NCI-H2107 treated with DMSO at 0.1 percent for 48 hours (cell line): ENCODE results near the gene FMO3.
A peak's percentile ranks its signal among the peaks of the same experiment; 100 is the strongest.

ENCODE experiments used
- DNase-seq: peaks from one replicate; lab custom pipeline; 2025; ENCODE audit not compliant: unreplicated experiment; lab: John Stamatoyannopoulos, UW

The FMO3 gene

DNA sequence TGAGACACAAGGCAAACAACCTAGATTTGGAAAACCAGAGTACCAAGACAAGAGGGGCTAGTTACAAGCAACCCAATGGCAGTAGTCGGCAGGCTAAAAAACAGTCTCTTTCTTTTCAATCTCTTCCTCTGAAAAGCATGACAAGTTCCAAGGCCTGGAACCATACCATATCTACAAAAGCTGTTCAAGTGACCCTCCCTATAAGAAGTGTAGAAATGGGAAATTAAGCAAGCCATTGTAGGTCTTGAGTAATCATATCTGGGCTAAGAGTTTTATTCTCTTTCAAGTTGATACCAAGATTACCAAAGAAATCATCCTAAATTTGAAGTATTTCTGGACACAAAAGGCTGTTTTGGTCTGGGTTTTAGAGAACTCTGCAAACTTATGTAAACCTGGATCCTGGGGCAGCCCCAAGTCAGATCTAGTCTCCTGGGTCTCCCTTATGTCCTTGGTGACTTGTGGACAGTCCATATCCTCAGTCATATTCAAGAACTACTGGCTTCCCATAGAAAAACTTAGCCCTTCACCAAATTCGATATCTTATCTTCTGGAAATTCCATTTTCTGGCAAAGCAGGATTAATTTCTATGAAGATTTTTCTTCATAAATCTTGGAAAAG, 24.7 kb downstream of the FMO3 start:
- DNase-seq, result no peak

DNA sequence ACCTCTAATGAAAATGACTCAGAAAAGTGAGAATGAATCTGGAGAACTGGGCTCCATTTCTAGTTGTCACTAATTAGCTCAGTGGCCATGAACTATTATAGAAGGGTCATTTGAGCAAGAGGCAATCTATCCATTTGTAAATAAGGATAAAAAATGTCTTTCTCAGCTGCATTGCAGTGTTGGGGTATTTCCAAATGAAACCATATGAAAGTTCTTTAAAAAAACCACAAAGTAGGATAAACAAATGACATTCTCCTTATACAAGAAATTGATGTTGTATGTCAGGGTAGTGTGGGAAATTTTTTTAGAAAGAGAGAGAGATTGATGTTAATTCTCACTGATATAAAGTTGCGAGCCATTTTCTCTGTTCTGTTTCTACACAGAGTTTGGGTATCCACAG, 26.0 kb downstream of the FMO3 start:
- DNase-seq, result no peak

DNA sequence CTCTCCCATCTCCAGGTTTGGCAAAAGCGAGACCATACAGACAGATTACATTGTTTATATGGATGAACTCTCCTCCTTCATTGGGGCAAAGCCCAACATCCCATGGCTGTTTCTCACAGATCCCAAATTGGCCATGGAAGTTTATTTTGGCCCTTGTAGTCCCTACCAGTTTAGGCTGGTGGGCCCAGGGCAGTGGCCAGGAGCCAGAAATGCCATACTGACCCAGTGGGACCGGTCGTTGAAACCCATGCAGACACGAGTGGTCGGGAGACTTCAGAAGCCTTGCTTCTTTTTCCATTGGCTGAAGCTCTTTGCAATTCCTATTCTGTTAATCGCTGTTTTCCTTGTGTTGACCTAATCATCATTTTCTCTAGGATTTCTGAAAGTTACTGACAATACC, 26.4 kb downstream of the FMO3 start:
- DNase-seq, result no peak

DNA sequence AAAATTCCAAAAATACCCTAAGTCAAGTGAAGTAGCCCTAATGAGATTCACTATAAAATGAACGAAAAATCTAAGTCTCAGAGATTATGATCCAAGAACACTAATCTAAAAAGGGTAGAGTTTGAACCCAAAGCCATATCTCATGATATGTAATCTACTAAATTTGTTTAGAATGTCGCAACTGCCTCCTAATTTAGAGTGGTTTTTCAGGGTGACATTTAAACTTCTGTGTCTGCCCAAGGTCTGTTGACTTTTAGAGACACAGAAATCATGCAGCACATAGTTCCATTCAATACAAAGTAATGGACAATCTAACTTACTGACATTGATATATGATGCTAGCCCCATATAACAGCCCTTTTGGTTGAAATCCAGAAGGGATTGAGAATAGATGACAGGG, 28.9 kb downstream of the FMO3 start:
- no peak for DNase-seq

DNA sequence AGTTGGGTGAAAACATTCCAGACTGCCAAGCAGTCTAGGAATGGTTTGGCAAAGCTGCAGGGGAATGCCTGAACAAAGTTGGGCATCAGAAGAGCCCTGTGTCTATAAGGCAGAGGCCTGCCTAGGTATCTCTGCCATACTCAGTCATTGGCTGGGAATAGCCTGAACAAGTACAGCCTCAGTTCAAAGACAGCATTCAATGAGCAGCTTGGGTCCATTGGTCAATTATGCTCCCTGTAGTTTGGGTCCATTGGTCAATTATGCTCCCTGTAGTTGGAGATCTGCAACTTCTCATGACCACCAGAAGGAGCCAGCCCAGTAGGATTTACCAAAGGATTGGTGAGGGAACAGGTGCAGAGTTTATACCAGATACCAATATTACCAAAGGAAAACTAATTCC, 31.6 kb downstream of the FMO3 start:
- no peak for DNase-seq

DNA sequence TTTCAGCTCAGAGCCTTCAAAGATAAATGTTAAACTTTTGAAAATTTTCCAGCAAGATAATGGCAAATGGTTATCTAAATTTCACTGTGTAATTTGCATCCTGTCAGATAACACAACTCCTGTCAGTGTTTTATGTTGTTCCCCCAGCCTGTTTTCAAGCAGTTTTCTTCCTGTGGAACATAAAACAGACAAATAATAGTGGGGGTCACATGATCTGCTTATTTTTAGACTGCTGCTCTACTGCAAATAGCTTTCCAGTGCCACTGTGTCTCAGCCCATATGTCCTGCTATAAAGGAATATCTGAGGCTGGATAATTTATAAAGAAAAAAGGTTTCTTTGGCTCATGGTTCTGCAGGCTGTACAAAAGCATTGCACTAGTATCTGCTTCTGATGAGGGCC, 32.2 kb downstream of the FMO3 start:
- no peak for DNase-seq

DNA sequence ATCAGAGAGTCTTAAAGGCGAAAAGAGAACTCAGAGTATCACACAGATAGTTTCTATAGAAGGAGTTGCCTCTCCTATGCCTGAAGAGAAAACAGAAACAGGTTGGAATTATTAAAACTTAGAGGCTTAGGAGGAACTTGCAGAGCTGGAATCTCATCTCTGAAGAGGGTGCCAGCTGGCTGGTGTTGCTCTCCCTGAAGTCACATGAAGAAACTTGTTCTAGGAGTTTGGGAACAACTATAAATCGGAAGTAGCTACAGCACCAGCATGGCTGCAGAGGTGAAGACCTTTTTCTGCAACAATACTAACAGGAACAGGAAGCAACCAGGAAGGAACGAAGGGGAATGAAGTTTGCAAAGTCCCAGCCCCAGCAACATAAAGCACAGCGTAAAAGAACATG, 35.8 kb downstream of the FMO3 start:
- DNase-seq, result no peak

DNA sequence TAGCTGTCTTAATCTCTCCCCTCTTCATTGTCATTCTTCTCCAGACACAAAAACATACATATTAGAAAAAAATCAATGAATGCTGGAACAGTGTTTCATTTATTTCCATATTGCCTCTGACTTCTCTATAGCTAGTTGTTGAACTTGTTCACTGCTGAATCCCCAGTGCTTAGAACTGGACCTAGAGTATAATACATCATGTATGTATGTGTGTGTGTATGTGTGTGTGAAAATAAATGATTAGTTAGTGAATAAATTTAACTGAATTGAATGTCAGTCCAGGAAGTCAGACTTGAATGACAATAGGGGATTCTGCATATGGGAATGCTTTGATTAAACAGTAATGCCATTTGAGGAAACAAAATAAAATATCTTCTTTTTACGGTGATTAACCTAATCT, 36.4 kb downstream of the FMO3 start:
- no peak for DNase-seq

DNA sequence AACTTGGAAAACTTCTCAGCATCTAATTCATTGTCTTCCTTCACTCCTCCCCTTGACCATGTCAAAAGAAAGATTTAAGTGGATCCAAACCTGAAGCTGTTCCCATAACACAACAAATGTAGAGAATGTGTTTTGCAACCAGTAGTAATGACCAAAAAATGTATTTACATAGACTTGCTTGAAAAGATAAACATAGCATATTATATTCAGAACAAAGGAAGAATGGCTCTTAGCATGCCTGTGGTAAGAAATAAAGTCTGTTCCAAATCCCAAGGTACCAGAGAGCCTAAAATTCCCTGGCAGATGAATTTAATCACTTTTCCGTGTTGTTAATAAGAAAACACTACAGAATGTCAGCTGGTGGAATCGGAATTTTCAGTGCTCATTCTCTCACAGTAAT, 36.8 kb downstream of the FMO3 start:
- DNase-seq, result peak; percentile 44

DNA sequence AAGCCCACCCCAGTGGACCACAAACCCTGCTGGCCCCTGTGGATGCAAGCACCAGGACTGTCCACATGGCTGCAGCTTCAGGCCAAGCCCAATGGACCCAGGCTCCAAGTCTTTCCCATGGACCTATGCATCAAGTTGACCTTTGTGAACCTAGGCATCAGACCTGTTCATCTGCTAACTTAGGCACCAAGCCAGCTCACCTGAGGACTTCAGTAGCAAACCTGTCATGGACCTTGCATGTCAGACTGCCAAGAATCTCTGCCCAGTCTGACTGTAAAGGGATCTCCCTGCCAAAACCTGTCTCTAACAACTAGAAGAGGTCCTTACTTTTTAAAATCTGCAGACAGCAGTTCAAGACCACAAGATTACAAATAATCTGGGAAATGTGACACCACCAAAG, 37.8 kb downstream of the FMO3 start:
- no peak for DNase-seq

DNA sequence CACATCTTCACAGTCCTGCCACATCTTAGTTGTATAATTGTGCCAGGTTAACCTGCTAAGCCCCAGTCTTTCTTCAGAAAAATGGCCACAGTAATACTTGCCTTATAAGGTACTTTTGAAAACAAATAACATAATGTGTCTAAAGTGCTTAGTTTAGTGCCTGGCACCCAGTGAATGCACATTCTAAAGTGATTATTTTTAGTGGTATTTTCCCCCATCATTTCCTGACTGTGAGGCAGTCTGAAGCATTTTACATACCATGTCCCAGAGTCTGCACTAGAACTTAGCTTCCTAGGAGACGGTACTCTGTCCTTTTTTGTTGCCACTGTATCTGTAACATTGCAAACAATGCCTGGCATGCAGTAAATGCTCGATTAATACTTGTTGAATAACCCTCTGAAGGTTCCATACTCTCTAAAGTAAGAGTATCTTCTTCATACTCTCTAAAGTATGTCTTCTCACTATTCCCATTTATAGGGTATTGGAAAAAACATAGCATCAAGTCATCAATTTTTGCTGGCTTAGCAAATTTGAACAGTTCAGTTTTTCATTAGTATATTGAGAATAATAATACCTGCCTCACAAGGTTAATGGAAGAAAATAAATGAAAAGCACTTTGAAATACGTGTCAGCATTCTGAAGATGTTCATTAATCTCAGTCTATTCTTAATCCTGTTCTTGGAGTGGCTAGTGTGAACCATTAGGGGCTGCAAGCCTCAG, 43.7 kb downstream of the FMO3 start:
- DNase-seq, result no peak

DNA sequence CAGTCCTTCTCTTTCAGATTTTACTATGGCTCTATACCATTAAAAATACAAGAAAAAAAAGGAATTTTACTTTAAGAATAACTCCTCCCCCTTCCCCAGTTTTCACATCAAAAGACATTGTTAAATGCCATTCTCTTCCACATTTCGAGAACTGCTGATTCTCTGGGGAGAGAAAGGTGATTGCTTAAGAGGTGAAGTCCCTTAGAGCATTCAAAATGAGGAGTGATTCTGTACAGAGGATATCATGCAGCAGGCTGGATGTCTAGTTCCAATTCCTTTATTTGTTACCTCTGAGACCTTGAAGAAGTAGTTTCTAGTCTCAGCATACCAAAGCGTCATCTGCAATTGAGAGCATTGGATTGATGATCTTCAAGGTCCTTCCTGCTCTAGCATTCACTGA, 46.9 kb downstream of the FMO3 start:
- DNase-seq, result peak; percentile 91

DNA sequence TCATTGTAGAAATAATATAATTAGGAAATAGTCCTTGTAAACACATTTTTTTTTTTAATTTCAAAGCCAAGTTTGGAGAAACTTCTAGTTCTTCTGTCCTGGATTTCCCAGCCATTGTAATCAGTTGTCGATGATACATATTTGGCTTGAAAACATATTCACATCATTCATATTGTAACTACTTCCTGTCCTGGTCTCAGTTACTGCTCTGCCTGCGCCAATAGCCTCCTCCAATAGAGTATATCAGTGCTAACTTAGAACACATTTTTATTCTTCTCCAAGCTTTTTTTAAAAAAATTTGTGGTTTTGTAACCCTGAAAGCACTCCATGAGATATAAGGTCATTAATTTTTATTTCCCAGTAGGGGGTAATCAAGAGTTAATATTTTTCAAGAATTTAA, 48.3 kb downstream of the FMO3 start:
- no peak for DNase-seq

DNA sequence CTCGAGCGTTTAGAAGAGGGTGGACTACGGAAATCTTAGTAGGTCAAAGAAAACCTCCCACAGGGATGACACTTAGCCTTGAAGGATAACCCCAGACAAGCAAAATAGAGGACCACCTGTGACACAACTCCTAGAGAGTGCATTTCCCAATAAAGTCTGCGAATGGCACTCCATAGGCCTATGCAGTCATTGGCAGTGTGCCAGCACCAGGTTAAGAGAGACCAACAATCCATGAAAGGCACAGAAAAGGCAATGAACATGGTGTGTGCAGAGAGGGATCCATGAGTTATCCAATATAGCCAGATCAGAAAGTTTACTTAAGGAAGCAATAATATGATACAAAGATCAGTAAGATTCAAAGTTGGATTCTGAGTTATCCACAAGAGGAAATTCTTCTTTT, 49.2 kb downstream of the FMO3 start:
- no peak for DNase-seq

DNA sequence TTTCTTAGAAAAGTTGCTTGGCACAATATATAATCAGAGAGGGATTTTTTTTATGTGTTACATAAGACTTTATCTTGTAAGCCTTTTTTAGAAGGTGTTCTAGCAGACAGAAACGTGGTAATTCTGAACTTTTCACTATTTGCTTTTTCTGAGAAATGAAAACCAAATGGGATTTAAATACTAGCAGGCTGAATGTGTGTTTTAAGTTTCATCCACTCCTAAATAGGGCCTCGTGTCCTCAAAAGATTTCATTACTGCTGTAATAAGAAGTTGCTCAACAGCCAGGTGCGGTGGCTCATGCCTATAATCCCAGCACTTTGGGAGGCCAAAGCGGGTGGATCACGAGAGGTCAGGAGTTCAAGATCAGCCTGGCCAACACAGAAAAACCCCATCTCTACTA, 49.7 kb downstream of the FMO3 start:
- no peak for DNase-seq

DNA sequence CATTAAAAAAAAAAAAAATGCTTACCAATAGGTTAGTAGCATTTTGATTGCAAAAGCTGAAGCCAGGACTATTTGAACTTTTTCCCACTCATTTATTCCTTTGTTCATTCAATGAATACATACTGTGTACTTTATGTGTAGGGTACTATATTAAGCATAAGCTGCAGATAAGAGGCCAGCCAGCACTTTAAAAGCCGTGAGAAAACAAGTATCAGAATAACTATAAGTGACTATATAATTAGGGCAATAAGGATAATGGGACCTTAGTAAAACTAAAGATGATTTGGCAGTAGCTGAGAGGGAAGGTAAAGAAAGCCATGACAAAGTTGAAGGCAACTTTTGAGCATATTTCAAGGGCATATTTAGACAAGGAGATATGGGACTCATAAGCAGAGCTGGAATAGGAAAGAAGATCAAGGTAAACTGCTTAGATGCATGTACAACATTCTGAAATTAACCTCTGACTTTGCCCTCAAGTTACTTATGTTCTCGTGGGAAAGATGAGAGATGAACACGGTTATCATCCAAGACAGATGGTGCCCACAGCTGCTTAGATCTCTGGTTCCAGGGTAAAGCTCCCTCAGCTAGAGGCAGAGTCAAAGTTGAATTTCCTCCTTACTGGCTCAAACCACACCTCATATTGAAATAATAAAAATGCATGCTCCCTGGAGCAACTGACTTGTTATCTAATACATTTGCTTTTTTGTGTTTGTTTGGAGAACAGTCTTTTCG, 50.4 kb downstream of the FMO3 start:
- DNase-seq, result peak; percentile 69

DNA sequence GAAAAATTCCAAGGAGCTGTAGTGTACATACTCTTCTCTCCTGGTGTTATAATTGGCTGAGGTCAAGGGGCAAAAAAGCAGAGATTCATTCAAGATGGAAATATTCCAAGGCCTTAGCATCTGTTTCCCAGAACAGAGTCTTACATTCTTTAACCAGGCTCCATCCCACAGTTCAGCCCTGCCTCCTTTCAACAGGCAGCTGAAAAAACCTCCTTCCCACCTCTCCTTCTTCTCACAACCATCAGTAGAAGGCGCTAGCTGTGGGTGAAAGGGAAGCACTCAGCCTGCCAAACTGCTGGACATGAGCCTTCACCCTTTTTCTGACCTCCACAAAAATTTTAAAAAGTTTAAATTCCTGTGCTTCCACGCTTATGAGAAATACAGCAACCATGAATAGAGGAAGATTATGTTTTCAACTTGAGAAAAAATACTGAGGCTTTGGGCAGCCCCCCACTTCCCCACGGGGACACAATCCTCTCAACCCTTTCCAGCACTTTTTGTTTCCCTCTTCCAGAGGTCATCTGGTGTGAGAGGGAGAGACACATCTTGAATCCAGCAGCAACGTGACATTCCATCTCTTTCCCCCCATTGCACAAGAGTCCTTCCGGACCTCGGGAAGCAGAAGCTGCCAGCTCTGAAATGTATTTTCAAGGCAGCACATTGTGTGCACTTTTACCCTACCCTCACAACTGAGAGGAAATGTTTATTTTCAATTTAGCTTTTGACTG, 51.1 kb downstream of the FMO3 start:
- DNase-seq, result peak; percentile 45

DNA sequence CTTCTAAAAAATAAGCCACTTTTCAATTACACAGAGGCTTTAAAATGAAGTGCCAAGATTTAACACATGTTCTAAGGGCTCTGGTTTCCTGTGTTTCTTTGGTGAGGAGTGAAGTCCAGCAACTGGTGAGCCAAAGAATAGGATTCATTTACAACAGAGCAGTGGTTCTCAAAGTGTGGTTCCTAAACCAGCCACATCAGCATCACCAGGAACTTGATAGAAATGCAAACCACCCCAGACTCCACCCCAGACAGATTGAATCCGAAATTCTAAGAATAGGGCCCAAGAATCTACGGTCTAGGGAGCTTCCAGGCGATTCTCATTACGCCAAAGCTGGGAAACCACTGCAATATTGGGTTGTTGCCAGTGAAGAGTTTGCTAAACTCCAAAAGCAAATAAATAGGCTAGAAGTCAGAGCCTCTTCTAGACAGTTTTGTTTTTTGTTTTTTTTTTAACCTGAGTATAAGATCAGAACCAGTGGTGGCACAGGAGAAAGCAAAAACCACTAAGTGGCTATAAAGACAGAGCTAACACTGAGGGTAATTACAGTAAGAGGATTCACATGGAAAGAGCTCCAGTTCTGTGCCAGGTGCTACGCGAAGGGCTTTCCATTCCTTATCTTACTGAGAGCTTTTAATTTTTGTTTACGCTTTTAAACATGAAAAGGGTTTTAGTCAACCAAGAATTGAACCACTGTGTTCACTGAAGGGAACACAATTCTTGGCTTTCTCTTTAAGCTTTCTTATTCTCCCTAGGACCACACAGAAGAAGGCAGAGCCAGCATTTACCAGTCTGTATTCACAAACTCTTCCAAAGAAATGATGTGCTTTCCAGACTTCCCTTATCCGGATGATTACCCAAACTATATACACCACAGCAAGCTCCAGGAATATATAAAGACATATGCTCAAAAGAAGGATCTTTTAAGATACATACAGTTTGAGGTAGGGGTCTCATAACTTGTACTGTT, 52.0 kb downstream of the FMO3 start:
- peak; percentile 100 for DNase-seq

DNA sequence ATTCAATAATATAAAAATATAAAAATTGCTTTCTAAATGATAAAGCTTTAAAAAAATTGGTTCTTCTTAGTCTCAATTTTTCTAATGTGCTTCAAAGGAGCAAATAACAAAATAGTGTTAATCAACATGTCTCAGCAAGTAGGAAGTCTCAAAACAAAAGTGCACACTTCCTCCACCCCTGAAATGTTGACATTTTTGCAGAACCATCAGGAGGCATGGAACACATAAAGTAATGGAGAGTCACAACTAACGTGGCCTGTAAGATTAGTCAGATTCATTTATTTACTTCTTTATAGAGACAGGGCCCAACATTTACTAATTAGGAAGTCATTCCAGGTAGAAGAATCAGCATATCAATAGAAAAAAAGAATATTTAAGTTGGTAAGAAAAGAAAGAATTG, 59.5 kb downstream of the FMO3 start:
- DNase-seq, result no peak

DNA sequence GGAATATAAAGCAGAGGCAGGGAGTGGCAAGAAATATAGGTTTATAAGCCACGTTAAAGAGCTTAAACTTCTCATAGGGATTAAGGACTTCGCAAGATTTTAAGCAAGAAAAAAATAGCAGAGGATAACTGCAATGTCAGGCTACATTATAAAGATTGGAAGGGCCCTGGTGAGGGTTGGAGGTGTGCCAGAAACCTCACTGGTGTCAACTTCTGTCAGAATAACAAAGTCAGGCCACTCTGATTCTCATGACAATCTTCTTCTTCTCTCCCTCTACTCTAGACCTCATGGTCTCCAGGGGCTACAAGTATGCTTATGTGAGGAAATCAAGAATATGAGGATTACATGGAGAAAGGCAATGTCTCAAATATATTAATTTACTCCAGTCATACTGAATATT, 61.8 kb downstream of the FMO3 start:
- DNase-seq, result peak; percentile 20

DNA sequence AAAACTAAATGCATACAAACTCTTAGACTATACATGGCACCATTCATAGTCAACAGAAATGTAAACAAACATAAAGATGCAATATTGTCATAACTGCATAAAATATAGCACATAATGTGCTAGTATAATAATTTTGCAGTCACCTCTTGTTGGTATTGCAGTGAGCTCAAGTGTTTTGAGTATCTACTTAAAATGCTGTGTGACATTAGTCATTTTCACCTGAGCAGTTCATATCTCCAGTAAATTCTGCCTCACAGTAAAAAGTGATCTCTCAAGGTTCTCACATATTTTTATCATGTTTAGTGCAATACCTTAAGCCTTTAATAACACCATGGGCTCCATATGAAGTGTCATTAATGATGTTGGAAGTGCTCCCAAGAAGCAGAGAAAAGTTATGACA, 64.8 kb downstream of the FMO3 start:
- no peak for DNase-seq
